AG04450 (cell line): ENCODE results near the gene MRTO4. TPM values are rescaled to one million over a fixed set of nuclear protein-coding genes. Genes with fewer than 3 reads are reported as not detected.
"Not testable (repeated sequence)": the region's sequence is repeated elsewhere in the genome, so short reads cannot be mapped to it uniquely, and the experiment has no call there.

Experiments used
- CTCF ChIA-PET: fragments of 300-600, 350-600 bp; formaldehyde crosslinking; extraction: SDS; loops from one replicate; lab custom pipeline; 2022; ENCODE audit warnings: antibody characterized with exemption, inconsistent platforms; lab: Charles Lee
- POLR2A ChIA-PET: fragments of 350-600 bp; formaldehyde crosslinking; extraction: SDS; loops from one replicate; lab custom pipeline; 2021; ENCODE audit warnings: antibody characterized with exemption, inconsistent platforms; lab: Yijun Ruan, JAX
- DNase-seq: peaks from one replicate; pipeline ENCODE4 v3.0.0-alpha.2; 2011; ENCODE audit warnings: low read depth, low spot score
- H3K27ac ChIP-seq: one replicate; pipeline ENCODE4 v1.5.1; 2012; ENCODE audit warnings: low read depth, low read length, control low read depth
- H3K27me3 ChIP-seq: one replicate; pipeline ENCODE4 v1.6.0; 2012; ENCODE audit warnings: low read length; ENCODE audit not compliant: control insufficient read depth, insufficient read depth
- H3K4me3 ChIP-seq: 2 replicates; pipeline ENCODE4 v1.5.1; 2011; ENCODE audit warnings: mild to moderate bottlenecking, low read depth, low read length, control low read depth
- H3K9me3 ChIP-seq: 2 replicates; pipeline ENCODE4 v1.5.1; 2012; ENCODE audit warnings: low read length; ENCODE audit not compliant: control insufficient read depth, insufficient read depth
- CTCF ChIP-seq: IDR thresholded peaks from 2 replicates; pipeline ENCODE4 v1.5.1; 2011; ENCODE audit warnings: low read depth, low read length, control low read depth, inconsistent platforms
- polyA plus RNA-seq: library from polyadenylated mRNA; depleted of rRNA; stranded (reverse); fragments of >200 nt; gene quantifications from 2 replicates; pipeline ENCODE4 v1.2.3, GENCODE V29; 2011

MRTO4 gene
- polyA plus RNA-seq, 1 experiment = 30.8 TPM

GRCh38 chr1:19222573-19222972 lies 29.0 kb upstream of the MRTO4 start:
- TF ChIP-seq CTCF = no peak
- no peak overlapping the region for H3K27ac ChIP-seq
- no peaks in the 10 kb centered on the region for H3K9me3 ChIP-seq
- H3K27me3 ChIP-seq = no peaks in the 10 kb centered on the region
- CTCF ChIA-PET = interaction anchor here (2.9 kb wide), 1 partner anchor 18 kb away, joined by 11 read pairs; no protein-coding TSS in a partner anchor
- no peak overlapping the region for H3K4me3 ChIP-seq
- no peak for DNase-seq
- POLR2A ChIA-PET = no interaction called here

GRCh38 chr1:19222979-19223824 lies 28.4 kb upstream of the MRTO4 start:
- H3K27ac ChIP-seq = peak overlapping the region; percentile 21
- no peaks in the 10 kb centered on the region for H3K27me3 ChIP-seq
- no peak overlapping the region for H3K4me3 ChIP-seq
- TF ChIP-seq CTCF = no peak
- no peaks in the 10 kb centered on the region for H3K9me3 ChIP-seq
- CTCF ChIA-PET = interaction anchor here (0.5 to 2.9 kb wide), 3 partner anchors 9 to 310 kb away, joined by 3 to 11 read pairs (median 11); no protein-coding TSS in a partner anchor
- no peak for DNase-seq
- POLR2A ChIA-PET = no interaction called here

GRCh38 chr1:19229229-19229628 lies 22.4 kb upstream of the MRTO4 start:
- H3K27ac ChIP-seq = no peak overlapping the region
- POLR2A ChIA-PET = no interaction called here

GRCh38 chr1:19229828-19230325 lies 21.7 kb upstream of the MRTO4 start:
- POLR2A ChIA-PET = no interaction called here
- H3K27ac ChIP-seq = no peak overlapping the region

More at GRCh38 chr1:19229229-19229628, 22.4 kb upstream of the MRTO4 start:
- no peak for TF ChIP-seq CTCF
- Histone ChIP-seq H3K4me3 (no peak overlapping the region), H3K9me3 (no peaks in the 10 kb centered on the region), H3K27me3 (no peaks in the 10 kb centered on the region)
- DNase-seq = no peak
- CTCF ChIA-PET = interaction anchor here (4.0 kb wide), 1 partner anchor 12 kb away, joined by 21 read pairs; no protein-coding TSS in a partner anchor

GRCh38 chr1:19231736-19232523 lies 19.7 kb upstream of the MRTO4 start:
- H3K27me3 ChIP-seq, DNase-seq, H3K4me3 ChIP-seq, H3K9me3 ChIP-seq: not testable (repeated sequence)
- POLR2A ChIA-PET = interaction anchor here (0.6 to 1.7 kb wide), 3 partner anchors 9 to 69 kb away, joined by 3 to 4 read pairs (median 3); partner anchors contain the start of genes EMC1 and MRTO4
- CTCF ChIA-PET = interaction anchor here (0.6 to 4.0 kb wide), 3 partner anchors 9 to 422 kb away, joined by 3 to 21 read pairs (median 3); no protein-coding TSS in a partner anchor
- peak overlapping the region; percentile 57 for H3K27ac ChIP-seq

More at GRCh38 chr1:19229828-19230325, 21.7 kb upstream of the MRTO4 start:
- H3K4me3 ChIP-seq = no peak overlapping the region
- DNase-seq = no peak
- H3K9me3 ChIP-seq = no peaks in the 10 kb centered on the region
- CTCF ChIA-PET = interaction anchor here (4.0 kb wide), 1 partner anchor 11 kb away, joined by 21 read pairs; no protein-coding TSS in a partner anchor
- TF ChIP-seq CTCF = no peak
- H3K27me3 ChIP-seq = no peaks in the 10 kb centered on the region
